Testis (tissue), 2 donors: ENCODE data around the gene BACH2.

ENCODE experiments used
- CTCF ChIP-seq, 3 experiments: fragments of 450-650 bp in 2 of 3; fragments of 200-600 bp in 1 of 3; sonication (generic) in 1 of 3; IDR thresholded peaks; one replicate each; pipeline ENCODE4 v1.5.1; 2016 to 2019; ENCODE audit warnings: antibody characterized with exemption in 3 of 3, mild to moderate bottlenecking in 2 of 3, moderate library complexity in 1 of 3
- POLR2A ChIP-seq: fragments of 450-650 bp; IDR thresholded peaks from one replicate; pipeline ENCODE4 v1.6.1; 2017; ENCODE audit warnings: antibody characterized with exemption, mild to moderate bottlenecking, moderate library complexity

- no peak for TF ChIP-seq CTCF (IDR thresholded peaks at IDR 0.05)
- no peak for TF ChIP-seq POLR2A
These were observed 370.8 kb downstream of the BACH2 start for GRCh38 chr6:89925826-89926225.
